SKM-1 (cell line): ENCODE measurements around the gene ENTPD1.
"Not testable (repeated sequence)": the region's sequence is repeated elsewhere in the genome, so short reads cannot be mapped to it uniquely, and the experiment has no call there.

Source experiments
- DNase-seq: peaks from one replicate; lab custom pipeline; 2025; ENCODE audit not compliant: unreplicated experiment; lab: John Stamatoyannopoulos, UW

ENTPD1 gene

DNA sequence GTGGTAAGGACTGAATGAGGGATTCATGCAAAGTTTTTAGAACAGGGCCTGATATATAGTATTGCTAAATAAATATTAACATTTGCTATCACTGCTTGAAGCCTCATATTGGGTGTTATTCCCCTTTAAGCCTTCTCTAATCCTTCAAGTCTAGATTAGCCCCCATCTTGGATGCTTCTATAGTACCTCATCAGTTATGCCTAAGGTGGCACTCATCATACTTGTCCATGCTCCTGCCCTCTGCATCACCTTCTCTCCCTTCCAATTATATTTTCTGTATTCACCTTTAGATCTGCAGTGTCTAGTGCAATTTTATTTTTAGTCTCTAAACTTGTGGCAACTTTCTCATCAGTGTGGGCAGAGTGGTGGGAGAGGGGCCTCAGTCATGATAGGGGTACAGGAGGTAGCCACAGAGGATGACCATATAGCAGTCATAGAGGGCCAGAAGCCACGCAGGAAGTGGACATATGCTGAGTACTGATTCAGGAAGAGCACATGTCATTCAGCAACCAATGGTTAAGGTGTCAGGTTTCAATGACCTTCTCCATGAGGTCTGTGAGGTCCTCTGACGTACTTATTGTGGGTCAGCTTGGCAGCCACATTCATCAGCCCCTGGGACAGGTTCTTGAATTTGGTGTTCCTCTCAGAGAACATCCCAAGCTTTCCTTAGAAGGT lies 2.5 kb downstream of the ENTPD1 start:
- no peak for DNase-seq

DNA sequence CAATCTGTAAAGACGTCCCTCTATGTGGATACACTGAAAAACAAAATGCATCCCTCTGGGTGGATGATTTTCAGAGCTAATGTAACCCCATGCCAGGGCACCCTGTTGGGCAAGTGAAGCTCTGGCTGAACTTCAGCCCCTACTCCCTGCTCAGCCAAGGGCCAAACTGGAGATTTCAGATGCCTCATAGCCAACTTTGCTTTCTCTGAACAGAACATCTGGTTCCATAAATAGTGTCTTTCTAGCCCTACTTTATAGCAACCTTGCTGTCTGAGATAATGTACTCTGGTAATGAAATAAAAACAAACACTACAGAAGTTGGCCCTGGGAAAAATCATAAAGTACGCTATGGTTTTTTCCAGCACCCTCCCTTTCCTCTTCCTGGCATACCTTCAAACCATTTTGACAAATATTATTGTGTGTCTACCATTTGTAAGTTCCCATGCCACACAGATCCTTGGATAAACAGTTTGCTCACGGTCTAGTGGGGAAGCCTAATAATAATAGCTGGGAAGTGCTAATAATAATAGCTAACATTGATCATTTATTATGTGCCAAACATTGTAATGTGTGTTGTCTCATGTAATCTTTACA lies 3.4 kb downstream of the ENTPD1 start:
- DNase-seq = no peak

GRCh38 chr10:95761939-95762492 lies 6.1 kb downstream of the ENTPD1 start:
- no peak for DNase-seq

GRCh38 chr10:95767884-95768556 lies 12.1 kb downstream of the ENTPD1 start:
- DNase-seq = peak; percentile 25

- DNase-seq = no peak
These were observed 14.2 kb downstream of the ENTPD1 start for GRCh38 chr10:95770084-95770720.

DNA sequence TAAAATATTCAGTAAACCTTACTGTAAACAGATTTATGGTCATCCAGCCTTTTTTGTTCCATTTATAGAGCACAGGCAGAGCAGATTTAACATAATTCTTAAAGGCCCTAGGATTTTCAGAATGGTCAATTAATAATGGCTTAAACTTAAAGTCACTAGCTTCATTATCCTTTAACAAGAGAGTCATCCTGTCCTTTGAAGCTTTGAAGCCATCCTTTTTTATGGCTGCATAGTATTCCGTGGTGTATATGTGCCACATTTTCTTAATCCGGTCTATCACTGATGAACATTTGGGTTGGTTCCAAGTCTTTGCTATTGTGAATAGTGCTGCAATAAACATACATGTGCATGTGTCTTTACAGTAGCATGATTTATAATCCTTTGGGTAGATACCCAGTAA lies 17.5 kb downstream of the ENTPD1 start:
- DNase-seq = not testable (repeated sequence)

GRCh38 chr10:95777638-95778037 lies 21.7 kb downstream of the ENTPD1 start:
- not testable (repeated sequence) for DNase-seq

GRCh38 chr10:95782318-95782717 lies 26.4 kb downstream of the ENTPD1 start:
- DNase-seq = peak; percentile 34

DNA sequence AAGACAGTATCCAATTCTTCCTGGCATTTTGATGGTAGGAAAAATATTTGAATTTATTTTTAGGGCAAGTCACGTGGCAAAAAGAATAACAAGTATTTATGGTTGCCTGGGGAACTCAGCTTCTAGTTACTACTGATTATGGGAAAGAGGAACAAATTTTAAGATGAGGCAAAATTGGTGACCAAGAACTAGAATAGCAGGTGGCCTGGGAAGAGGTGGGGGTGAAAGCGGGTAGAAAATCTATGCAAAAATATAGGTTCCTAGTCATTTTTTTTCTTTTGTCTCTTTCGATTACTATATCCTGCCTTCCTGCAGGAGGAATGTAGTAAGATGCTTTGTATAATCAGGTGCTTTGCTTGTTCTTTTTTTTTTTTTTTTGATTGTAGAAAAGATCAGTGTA lies 27.8 kb downstream of the ENTPD1 start:
- peak; percentile 36 for DNase-seq

DNA sequence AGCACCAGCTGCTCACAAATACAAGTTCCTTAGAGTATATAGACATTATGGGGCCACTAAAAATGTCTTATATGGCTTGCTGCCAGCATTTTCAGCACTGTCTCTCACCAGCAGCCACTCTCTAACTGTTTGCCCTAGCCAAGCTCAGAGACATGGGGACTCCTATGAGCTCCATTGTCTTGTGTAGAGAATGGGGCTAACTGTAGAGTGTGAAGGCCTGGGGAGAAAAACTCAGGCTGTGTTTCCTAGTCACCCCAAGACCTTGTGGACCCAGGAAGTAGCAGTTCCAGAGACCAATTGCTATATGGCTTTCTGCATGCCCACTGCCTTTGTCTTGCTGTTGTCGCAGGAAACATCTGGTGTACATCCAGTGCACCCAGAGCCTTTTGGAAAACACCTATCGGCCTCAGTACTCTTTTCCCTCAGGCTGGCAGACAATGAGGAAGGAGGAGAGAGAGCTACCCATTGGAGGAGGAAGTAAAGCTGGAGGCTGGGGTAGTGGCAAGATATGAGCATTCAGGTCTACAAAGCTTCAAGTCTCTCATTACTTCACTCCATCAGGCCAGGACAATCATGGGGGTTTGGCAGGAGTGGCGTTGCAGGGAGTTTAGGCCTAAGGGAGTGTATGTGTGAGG lies 28.4 kb downstream of the ENTPD1 start:
- no peak for DNase-seq

DNA sequence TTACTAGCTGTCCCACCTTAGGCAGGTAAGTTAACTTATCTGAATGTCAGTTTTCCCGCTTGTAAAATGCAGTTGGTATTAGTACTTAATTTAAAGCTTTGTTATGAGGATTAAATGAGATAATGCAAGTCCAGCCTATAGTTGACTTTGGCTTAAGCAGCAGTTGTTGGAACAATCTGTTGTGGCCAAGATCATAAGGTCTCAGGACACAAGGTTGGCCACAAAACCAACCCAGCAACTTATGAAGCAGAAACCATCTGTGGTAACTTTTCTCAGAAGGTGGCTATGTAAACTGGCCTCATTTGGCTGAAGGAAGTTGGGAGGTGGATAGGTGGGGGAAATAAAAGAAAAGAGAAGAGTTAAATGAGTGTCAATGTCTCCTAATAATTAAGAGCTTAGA lies 29.4 kb downstream of the ENTPD1 start:
- DNase-seq = no peak

GRCh38 chr10:95785942-95786669 lies 30.1 kb downstream of the ENTPD1 start:
- DNase-seq = no peak

DNA sequence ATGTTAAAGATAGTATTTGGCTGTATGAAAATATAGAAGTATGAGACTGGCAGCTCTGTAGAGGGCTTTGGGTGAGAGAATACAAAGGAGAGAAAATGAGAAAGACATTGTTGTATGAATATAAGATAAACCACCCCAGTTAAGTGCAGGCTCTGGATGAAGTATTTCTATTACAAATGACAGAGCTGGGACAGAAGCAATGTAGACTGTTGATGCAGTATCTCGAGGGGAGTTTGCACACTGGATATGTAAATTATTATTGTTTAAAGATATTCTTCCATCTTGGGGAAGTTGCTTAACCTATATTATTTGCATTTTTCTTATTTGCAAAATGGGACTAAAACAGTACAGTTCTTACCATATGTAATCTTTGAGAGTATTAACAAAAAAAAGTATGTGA lies 31.5 kb downstream of the ENTPD1 start:
- DNase-seq = no peak

- DNase-seq = no peak
These were observed 32.9 kb downstream of the ENTPD1 start for GRCh38 chr10:95788830-95789229.

DNA sequence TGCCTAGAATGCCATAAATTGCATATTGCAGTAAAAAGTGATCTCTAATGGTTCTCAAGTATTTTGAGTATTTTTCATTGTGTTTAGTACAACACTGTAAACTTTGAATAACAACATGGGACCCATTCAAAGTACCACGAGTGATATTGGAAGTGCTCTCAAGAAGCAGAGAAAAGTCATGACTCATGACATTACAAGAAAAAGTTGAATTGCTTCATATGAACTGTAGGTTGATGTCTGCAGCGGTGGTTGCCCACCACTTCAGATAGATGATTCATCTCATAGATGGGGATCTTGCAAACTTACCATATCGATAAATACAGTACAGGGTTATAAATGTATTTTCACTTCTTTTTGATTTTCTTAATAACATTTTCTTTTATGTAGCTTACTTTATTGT lies 33.9 kb downstream of the ENTPD1 start:
- DNase-seq = no peak

- no peak for DNase-seq
These were observed 35.0 kb downstream of the ENTPD1 start for GRCh38 chr10:95790982-95791381.

GRCh38 chr10:95791425-95791979 lies 35.5 kb downstream of the ENTPD1 start:
- DNase-seq = no peak

- DNase-seq = peak; percentile 45
These were observed 36.3 kb downstream of the ENTPD1 start for GRCh38 chr10:95792211-95792780.

DNA sequence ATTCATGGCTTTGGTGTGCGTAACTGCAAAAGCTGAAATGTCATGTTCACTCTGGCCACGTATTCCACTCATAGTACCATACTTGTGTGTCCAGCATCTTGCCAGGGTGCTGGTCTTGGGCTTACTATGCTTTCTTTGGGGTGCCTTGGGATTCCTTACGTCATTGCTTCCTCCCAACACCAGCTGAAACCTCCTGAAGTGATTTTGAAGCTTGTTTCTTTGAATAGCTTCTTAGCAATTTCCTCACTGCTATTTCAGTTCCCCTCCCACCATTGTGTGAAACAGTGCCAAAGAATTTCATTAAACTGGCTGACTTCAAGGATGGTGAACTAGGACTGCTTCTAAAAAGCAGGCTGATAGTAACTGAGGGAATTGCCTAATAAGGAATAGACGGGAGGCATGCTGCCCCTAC lies 36.9 kb downstream of the ENTPD1 start:
- DNase-seq = peak; percentile 30
